D721Med (cell line): ENCODE data around the gene SLCO3A1.
A peak's percentile ranks its signal among the peaks of the same experiment; 100 is the strongest.

Experiments
- DNase-seq: peaks from one replicate; pipeline ENCODE4 v3.0.0; 2011; ENCODE audit warnings: low spot score; ENCODE audit not compliant: insufficient read length
- FAIRE-seq: peaks from 2 replicates; lab custom pipeline; 2011; peaks lifted over from hg19 to GRCh38; lab: Jason Lieb, UNC
- TF ChIP-seq, protein P1 (sequence below): IDR thresholded peaks from 2 replicates; pipeline ENCODE4 v1.5.1; 2012; ENCODE audit warnings: mild to moderate bottlenecking, control low read depth; ENCODE audit not compliant: insufficient read depth; ENCODE audit errors: missing control alignments

Gene SLCO3A1

DNA sequence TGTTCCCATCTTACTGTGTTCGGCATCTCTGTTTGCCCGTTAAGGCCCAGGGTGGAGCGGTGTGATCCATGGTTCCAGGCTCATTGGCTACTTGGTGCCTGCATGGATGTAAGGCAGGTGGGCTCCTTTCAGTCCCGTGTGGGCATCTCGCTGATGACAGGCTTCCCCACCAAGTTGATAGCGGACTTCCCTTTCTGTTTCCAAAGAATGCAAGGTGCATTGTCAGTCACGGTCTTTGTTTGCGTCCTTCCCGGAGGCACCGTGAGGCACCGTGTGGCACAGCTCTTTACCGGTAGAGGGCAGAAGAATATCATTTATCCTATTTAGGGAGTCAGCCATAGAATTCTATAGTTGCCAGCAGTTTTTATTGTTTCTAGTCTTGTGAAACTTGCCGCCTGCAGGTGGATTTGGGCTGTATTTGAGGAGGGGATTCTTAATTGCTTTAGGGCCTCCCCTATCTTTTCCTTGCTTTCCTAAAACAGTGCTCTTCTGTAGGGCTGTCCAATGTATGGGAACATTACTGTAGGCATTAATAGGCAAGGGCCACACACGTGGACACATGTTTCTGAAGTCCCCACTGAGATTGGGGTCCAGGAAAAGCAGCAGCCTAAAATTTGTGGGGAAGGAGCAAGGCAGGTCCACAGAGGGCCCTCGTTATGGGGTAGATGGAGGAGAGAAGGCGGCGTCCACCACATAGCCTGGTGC lies 244.1 kb downstream of the SLCO3A1 start:
- FAIRE-seq (no peak), DNase-seq (peak; percentile 54)
- TF ChIP-seq, protein P1, sequence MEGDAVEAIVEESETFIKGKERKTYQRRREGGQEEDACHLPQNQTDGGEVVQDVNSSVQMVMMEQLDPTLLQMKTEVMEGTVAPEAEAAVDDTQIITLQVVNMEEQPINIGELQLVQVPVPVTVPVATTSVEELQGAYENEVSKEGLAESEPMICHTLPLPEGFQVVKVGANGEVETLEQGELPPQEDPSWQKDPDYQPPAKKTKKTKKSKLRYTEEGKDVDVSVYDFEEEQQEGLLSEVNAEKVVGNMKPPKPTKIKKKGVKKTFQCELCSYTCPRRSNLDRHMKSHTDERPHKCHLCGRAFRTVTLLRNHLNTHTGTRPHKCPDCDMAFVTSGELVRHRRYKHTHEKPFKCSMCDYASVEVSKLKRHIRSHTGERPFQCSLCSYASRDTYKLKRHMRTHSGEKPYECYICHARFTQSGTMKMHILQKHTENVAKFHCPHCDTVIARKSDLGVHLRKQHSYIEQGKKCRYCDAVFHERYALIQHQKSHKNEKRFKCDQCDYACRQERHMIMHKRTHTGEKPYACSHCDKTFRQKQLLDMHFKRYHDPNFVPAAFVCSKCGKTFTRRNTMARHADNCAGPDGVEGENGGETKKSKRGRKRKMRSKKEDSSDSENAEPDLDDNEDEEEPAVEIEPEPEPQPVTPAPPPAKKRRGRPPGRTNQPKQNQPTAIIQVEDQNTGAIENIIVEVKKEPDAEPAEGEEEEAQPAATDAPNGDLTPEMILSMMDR: peak; percentile 91

DNA sequence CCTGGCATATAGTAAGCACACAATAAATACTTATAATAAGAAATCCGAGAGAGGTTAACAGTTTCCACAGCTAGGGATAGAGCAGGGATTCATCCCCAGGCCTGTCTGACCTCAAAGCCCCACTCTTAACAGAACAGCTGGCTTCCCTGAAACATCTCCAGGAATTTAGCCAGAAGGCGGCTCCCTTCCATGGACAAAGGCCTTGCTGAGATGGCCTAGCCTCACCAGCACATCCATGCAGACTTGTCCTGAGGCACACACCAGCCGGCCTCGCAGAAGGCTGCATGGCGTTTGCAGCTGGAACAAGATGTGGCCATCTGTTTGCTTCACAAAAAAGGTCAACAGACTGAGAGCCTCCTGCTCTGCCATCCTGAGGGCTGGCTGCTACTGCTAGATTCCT lies 245.4 kb downstream of the SLCO3A1 start:
- FAIRE-seq (no peak), DNase-seq (no peak)
- TF ChIP-seq, protein P1: no peak

DNA sequence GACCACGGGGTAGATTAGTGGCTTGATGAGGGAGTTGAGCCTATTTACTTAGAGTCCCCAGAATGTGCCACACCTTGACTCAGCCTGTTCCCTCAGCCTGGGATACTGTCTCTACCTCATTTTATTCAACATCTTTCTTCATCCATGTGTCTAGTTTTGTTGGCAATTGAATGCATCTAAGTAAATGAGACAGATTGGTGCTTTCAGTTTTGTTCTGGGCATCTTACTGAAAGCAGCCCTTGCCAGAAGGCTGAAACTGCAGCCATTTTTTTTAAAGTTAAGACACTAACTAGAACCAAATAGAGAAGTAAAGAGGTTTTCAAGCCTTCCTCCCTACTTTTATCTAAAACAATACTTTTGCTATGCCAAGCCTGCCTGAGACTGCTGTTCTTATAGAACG lies 246.8 kb downstream of the SLCO3A1 start:
- FAIRE-seq (no peak), DNase-seq (no peak)
- TF ChIP-seq, protein P1: no peak

GRCh38 chr15:92100751-92101150 lies 247.2 kb downstream of the SLCO3A1 start:
- TF ChIP-seq, protein P1: no peak
- FAIRE-seq: no peak

DNA sequence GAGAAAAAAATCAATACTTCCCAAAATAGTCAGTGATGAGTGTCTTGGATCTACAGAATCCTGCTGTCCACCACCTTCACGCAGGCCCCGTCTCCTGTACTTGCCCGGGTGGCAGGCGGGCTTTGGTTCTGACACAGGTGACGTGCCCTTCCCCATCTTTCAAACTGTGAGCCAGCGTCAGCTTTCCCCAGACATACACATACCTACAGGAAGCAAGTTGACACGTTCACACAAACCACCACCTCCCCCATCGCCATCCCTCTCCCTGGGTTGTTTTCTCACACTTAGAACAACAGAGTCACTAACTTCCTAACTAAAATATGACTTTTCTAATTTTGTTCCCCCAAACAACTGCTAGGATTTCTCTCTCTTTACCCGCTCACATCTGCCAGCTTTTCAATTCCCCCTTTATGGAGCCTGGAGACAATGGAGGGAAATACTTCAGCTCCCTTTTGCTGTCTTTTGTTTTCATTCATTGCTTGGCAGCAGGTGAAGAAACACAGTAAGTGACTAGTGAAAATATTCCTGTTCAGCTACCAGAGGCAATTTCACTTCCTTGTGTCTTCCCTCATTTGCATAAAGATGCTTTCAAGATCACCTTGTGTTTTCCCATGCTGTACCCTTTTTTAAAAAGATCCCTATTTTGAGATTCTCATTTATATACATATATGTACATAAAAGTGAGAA lies 248.3 kb downstream of the SLCO3A1 start:
- FAIRE-seq: no peak
- TF ChIP-seq, protein P1: no peak
- DNase-seq: no peak

More at GRCh38 chr15:92100751-92101150, 247.2 kb downstream of the SLCO3A1 start:
- no peak for DNase-seq

DNA sequence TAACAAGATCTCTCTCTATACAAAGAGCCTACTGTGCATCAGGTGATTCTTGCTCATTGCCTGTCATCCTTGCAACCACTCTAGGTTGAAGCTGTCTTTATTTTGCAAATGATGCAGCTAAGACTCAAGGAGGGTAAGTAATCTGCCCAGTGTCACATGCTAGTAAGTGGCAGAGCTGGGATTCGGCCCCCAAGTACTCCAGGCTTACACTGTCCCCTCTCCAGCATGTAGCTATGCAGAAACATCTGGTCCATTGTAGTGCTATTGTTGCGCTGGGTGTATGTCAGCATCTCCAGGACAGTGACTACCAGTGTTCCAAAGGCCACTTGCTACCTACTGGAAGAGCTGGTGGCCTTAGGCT lies 248.9 kb downstream of the SLCO3A1 start:
- DNase-seq (no peak), FAIRE-seq (no peak)
- TF ChIP-seq, protein P1: no peak

DNA sequence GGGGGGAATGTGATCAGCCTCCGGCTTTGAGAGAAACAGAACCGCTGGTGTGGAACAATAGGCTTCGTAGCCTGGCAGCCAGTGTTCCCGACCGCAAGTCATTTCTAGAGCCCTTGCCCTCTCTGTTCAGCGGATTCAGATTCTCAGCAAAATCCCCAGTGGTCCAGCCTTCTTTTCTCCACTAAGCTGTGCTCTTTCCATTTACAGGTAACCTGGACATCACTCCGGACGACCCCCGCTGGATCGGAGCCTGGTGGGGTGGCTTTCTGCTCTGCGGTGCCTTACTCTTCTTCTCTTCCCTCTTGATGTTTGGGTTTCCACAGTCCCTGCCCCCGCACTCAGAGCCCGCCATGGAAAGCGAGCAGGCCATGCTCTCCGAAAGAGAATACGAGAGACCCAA lies 250.6 kb downstream of the SLCO3A1 start:
- DNase-seq: no peak
- no peak for FAIRE-seq
- TF ChIP-seq, protein P1: no peak
